OCI-LY7 (cell line): ENCODE data around the gene TTC7B. TPM values are rescaled to one million over a fixed set of nuclear protein-coding genes. Genes with fewer than 3 reads are reported as not detected.

Experiments
- BruUV-seq: library from RNA; stranded (reverse); fragments of 400-500 nt; replicated peaks from 2 replicates; lab custom pipeline; 2021; lab: Mats Ljungman, UMichigan
- CTCF ChIA-PET: fragments of 300-600 bp; sonication (Branson Sonifier 250); formaldehyde crosslinking; loops from one replicate; lab custom pipeline; 2022; ENCODE audit warnings: antibody characterized with exemption; ENCODE audit not compliant: unreplicated experiment; lab: Charles Lee
- POLR2A ChIA-PET: fragments of 300-600 bp; sonication (Branson Sonifier 250); formaldehyde crosslinking; loops from one replicate; lab custom pipeline; 2022; ENCODE audit warnings: antibody characterized with exemption; lab: Charles Lee
- DNase-seq: peaks from one replicate; pipeline ENCODE4 v3.0.0-alpha.2; 2015; ENCODE audit warnings: low spot score
- H2AFZ ChIP-seq: fragments of 200-600 bp; sonication (generic), shearing (Covaris generic); 2 replicates; pipeline ENCODE4 v1.6.1; 2014; ENCODE audit warnings: mild to moderate bottlenecking, antibody characterized with exemption, low read length, moderate library complexity
- H3K27ac ChIP-seq: fragments of 200-600 bp; sonication (generic); 2 replicates; pipeline ENCODE4 v1.5.1; 2014; ENCODE audit warnings: mixed run types, low read depth, mild to moderate bottlenecking, moderate library complexity, low read length, inconsistent platforms; ENCODE audit not compliant: poor library complexity, severe bottlenecking
- H3K36me3 ChIP-seq: fragments of 200-600 bp; sonication (generic); 2 replicates; pipeline ENCODE4 v1.6.1; 2014; ENCODE audit warnings: mild to moderate bottlenecking, antibody characterized with exemption, low read length, moderate library complexity, mixed read lengths; ENCODE audit not compliant: insufficient read depth
- H3K4me1 ChIP-seq: fragments of 200-600 bp; sonication (generic); 2 replicates; pipeline ENCODE4 v1.5.1; 2014; ENCODE audit warnings: mild to moderate bottlenecking, low read length; ENCODE audit not compliant: insufficient read depth, poor library complexity, severe bottlenecking
- H3K4me2 ChIP-seq: fragments of 200-600 bp; sonication (generic); 2 replicates; pipeline ENCODE4 v1.6.1; 2014; ENCODE audit warnings: mild to moderate bottlenecking, low read length
- H3K4me3 ChIP-seq: fragments of 200-600 bp; sonication (generic); 2 replicates; pipeline ENCODE4 v1.5.1; 2014; ENCODE audit warnings: mild to moderate bottlenecking, low read depth, low read length; ENCODE audit not compliant: poor library complexity, severe bottlenecking
- H3K79me2 ChIP-seq: fragments of 200-600 bp; sonication (generic); 2 replicates; pipeline ENCODE4 v1.6.1; 2016; ENCODE audit warnings: low read depth, mild to moderate bottlenecking, low read length, moderate library complexity, mixed read lengths; ENCODE audit not compliant: insufficient read depth
- H3K9me2 ChIP-seq: fragments of 200-600 bp; sonication (generic); 2 replicates; pipeline ENCODE4 v1.6.1; 2016; ENCODE audit warnings: mild to moderate bottlenecking, low read length, mixed read lengths; ENCODE audit not compliant: insufficient read depth
- H3K9me3 ChIP-seq: fragments of 200-600 bp; sonication (generic); 2 replicates; pipeline ENCODE4 v1.6.1; 2014; ENCODE audit warnings: mild to moderate bottlenecking, mixed run types, low read length, mixed read lengths
- H4K20me1 ChIP-seq: fragments of 200-600 bp; sonication (generic); 2 replicates; pipeline ENCODE4 v1.6.1; 2014; ENCODE audit warnings: mild to moderate bottlenecking, antibody characterized with exemption, low read length, moderate library complexity, mixed read lengths; ENCODE audit not compliant: insufficient read depth
- EZH2phosphoT487 ChIP-seq: fragments of 200-600 bp; sonication (generic); IDR thresholded peaks from 2 replicates; pipeline ENCODE4 v1.6.1; 2018; ENCODE audit warnings: low read depth, borderline replicate concordance, mild to moderate bottlenecking, mixed run types, antibody characterized with exemption, low read length, moderate library complexity, mixed read lengths
- intact Hi-C: fragments of 100-400 bp; cut with micrococcal nuclease; formaldehyde crosslinking; loops from one replicate; pipeline ENCODE4 v1.10.0; 2022; ENCODE audit not compliant: unreplicated experiment
- total RNA-seq, 2 experiments: library from RNA; depleted of rRNA in 1 of 2; stranded (reverse); fragments of >200 nt in 1 of 2; shearing (Covaris generic) in 1 of 2; gene quantifications; 2 replicates each; pipeline ENCODE4 v1.2.3, GENCODE V29; 2014 to 2022
- TF ChIP-seq, protein P1 (sequence below): fragments of 200-600 bp; sonication (generic); conservative IDR thresholded peaks from 2 replicates; pipeline ENCODE4 v1.5.1; 2014; ENCODE audit warnings: mild to moderate bottlenecking, antibody characterized with exemption, low read length, moderate library complexity, mixed read lengths

Gene TTC7B
- total RNA-seq, 2 experiments from 2014 or later, result 0.19 to 0.51 TPM

DNA sequence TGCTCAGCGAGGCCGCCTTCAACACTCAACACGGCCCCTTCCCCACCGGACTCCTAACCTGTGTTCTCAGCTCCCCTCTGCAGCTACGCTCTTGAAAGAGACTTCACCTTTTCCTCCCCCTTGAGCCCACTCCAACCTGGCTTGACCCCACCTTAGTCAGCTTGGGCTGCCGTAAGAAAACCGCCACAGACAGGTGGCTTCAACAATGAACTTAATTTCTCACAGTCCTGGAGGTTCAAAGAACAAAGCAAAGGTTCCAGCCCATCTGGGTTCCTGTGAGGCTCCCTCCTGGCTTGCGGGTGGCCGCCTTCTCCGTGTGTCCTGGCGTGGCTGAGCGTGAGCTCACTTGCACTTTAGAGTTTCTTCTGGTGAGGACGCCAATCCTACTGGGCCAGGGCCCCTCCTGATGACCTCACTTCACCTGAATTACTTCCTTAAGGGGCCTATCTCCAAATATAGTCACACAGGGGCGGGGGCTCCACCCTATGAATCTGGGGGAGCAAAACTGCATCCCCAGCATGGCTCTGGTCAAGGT is 280.6 kb downstream of the TTC7B start:
- BruUV-seq, result no TSS peak
- H3K4me1 ChIP-seq, result no peaks in the 10 kb centered on the region
- no peaks in the 10 kb centered on the region for H3K36me3 ChIP-seq
- no peak overlapping the region for H3K4me2 ChIP-seq
- no peaks in the 10 kb centered on the region for H3K79me2 ChIP-seq
- TF ChIP-seq EZH2phosphoT487, result no peak
- TF ChIP-seq, protein P1, sequence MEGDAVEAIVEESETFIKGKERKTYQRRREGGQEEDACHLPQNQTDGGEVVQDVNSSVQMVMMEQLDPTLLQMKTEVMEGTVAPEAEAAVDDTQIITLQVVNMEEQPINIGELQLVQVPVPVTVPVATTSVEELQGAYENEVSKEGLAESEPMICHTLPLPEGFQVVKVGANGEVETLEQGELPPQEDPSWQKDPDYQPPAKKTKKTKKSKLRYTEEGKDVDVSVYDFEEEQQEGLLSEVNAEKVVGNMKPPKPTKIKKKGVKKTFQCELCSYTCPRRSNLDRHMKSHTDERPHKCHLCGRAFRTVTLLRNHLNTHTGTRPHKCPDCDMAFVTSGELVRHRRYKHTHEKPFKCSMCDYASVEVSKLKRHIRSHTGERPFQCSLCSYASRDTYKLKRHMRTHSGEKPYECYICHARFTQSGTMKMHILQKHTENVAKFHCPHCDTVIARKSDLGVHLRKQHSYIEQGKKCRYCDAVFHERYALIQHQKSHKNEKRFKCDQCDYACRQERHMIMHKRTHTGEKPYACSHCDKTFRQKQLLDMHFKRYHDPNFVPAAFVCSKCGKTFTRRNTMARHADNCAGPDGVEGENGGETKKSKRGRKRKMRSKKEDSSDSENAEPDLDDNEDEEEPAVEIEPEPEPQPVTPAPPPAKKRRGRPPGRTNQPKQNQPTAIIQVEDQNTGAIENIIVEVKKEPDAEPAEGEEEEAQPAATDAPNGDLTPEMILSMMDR, result no peak
- POLR2A ChIA-PET, result no interaction called here
- no peaks in the 10 kb centered on the region for H3K9me3 ChIP-seq
- DNase-seq, result no peak
- intact Hi-C loops, result no loop called here
- no peaks in the 10 kb centered on the region for H3K9me2 ChIP-seq
- H3K27ac ChIP-seq, result no peak overlapping the region
- CTCF ChIA-PET, result no interaction called here
- no peak overlapping the region for H2AFZ ChIP-seq
- H3K4me3 ChIP-seq, result no peak overlapping the region
- H4K20me1 ChIP-seq, result no peaks in the 10 kb centered on the region

DNA sequence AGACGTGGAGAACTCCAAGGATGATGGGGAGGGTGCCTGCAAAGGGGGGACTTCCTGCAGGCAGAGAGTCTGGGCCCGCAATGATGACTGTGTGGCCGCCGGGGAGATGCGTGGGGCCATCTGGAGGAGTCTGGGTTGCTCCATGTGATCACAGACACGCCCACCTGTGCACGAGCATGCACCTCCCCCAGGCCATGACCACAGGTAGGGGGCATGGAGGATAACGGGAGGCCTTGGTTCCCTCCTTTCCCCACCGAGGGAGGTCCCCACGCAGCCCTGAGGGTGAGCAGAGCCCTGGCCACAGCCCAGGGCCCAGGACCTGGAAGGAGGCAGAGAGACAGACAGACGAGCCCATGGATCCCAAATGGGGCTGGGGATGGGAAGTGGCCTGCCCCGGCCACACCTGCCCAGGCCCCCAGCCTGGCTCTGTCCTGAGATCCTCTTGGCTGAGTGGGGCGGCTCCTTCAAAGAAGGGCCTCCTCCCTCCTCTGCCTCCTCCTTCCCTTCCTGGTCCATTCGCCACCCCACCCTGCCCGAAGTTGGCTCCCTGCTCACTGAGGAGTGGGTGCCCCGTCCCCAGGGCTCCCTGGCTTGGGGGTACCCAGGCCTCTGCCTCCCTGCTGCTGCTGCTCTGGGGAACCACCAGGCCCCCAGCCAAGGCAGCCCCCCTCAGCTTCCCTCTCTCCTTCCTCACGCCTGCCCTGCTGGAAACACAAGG is 281.2 kb downstream of the TTC7B start:
- no peaks in the 10 kb centered on the region for H3K36me3 ChIP-seq
- H2AFZ ChIP-seq, result no peak overlapping the region
- H3K4me2 ChIP-seq, result no peak overlapping the region
- no TSS peak for BruUV-seq
- H4K20me1 ChIP-seq, result no peaks in the 10 kb centered on the region
- TF ChIP-seq, protein P1, result no peak
- no peak for TF ChIP-seq EZH2phosphoT487
- H3K27ac ChIP-seq, result no peak overlapping the region
- H3K9me2 ChIP-seq, result no peaks in the 10 kb centered on the region
- H3K79me2 ChIP-seq, result no peaks in the 10 kb centered on the region
- H3K4me3 ChIP-seq, result no peak overlapping the region
- no peaks in the 10 kb centered on the region for H3K4me1 ChIP-seq
- H3K9me3 ChIP-seq, result no peaks in the 10 kb centered on the region
- no peak for DNase-seq
- intact Hi-C loops, result no loop called here
- CTCF ChIA-PET, result no interaction called here
- POLR2A ChIA-PET, result no interaction called here

DNA sequence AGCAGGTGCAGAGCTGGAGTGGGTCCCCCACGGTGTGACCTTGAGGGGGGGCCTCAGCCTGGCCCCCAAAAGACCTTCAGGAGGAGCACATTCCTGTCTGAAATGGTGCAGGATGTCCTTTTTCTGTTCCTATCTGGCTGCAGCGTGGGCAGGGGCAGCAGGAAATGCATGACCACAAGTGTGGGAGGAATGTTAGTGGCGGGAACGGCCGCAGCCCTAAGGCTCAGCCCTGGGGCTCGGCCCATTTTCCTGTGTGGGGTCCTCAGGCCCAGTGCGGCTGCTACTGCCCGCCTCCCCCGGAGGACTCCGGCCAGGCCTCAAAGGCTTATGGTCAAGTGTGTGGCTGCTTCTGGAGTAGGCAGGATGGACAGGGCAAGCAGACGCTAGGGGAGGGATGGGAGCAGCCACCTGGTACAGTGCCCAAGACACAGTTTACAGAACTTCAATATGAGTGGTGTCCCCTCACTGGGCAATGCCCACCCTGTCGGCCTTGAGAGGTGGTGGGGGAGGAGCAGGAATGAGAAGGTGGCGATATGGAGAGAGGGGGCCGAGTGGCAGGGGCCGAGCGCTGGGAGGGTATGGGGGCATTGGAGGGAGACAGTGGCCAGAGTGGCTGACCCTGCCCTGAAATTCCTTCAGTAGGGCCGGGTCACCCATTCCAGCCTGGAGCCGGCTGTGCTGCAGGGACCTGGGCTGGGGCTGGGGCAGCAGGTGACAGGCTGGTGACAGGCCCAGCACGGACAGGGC is 282.0 kb downstream of the TTC7B start:
- intact Hi-C loops, result no loop called here
- Histone ChIP-seq H4K20me1 (no peaks in the 10 kb centered on the region), H3K4me3 (no peak overlapping the region), H3K27ac (no peak overlapping the region), H2AFZ (no peak overlapping the region), H3K36me3 (no peaks in the 10 kb centered on the region), H3K4me2 (no peak overlapping the region), H3K9me2 (no peaks in the 10 kb centered on the region), H3K9me3 (no peaks in the 10 kb centered on the region), H3K4me1 (no peaks in the 10 kb centered on the region), H3K79me2 (no peaks in the 10 kb centered on the region)
- no peak for TF ChIP-seq EZH2phosphoT487
- TF ChIP-seq, protein P1, result no peak
- CTCF ChIA-PET, result no interaction called here
- POLR2A ChIA-PET, result no interaction called here
- BruUV-seq, result no TSS peak
- no peak for DNase-seq
